NCI-H1694 treated with DMSO at 0.1 percent for 48 hours (cell line): ENCODE measurements around the gene CHCT1.
"Not testable (repeated sequence)": the region's sequence is repeated elsewhere in the genome, so short reads cannot be mapped to it uniquely, and the experiment has no call there.

Source experiments
- DNase-seq: peaks from one replicate; lab custom pipeline; 2025; lab: John Stamatoyannopoulos, UW

Gene CHCT1

GRCh38 chr17:60398227-60398959 is 23.9 kb upstream of the CHCT1 start:
- no peak for DNase-seq

- DNase-seq, result no peak
These were observed 20.5 kb upstream of the CHCT1 start for GRCh38 chr17:60401819-60402218.

GRCh38 chr17:60403523-60403810 is 18.8 kb upstream of the CHCT1 start:
- DNase-seq, result no peak

- DNase-seq, result no peak
These were observed 18.3 kb upstream of the CHCT1 start for GRCh38 chr17:60403962-60404361.

GRCh38 chr17:60406887-60407286 is 15.4 kb upstream of the CHCT1 start:
- DNase-seq, result no peak

- DNase-seq, result no peak
These were observed 12.3 kb upstream of the CHCT1 start for GRCh38 chr17:60410001-60410400.

GRCh38 chr17:60412701-60413100 is 9.6 kb upstream of the CHCT1 start:
- no peak for DNase-seq

- DNase-seq, result no peak
These were observed 7.1 kb upstream of the CHCT1 start for GRCh38 chr17:60415146-60415545.

GRCh38 chr17:60416368-60416925 is 5.8 kb upstream of the CHCT1 start:
- no peak for DNase-seq

- DNase-seq, result not testable (repeated sequence)
These were observed 3.3 kb upstream of the CHCT1 start for GRCh38 chr17:60419003-60419402.

GRCh38 chr17:60419875-60420274 is 2.4 kb upstream of the CHCT1 start:
- DNase-seq, result not testable (repeated sequence)

- DNase-seq, result no peak
These were observed 772 bp upstream of the CHCT1 start for GRCh38 chr17:60421273-60422161.

GRCh38 chr17:60423865-60424264 is 1.6 kb downstream of the CHCT1 start:
- no peak for DNase-seq

- no peak for DNase-seq
These were observed 3.3 kb downstream of the CHCT1 start for GRCh38 chr17:60425626-60426025.

- DNase-seq, result no peak
These were observed 4.3 kb downstream of the CHCT1 start for GRCh38 chr17:60426596-60426995.

- not testable (repeated sequence) for DNase-seq
These were observed 6.2 kb downstream of the CHCT1 start for GRCh38 chr17:60428491-60428890.

GRCh38 chr17:60430561-60430960 is 8.3 kb downstream of the CHCT1 start:
- DNase-seq, result not testable (repeated sequence)

- DNase-seq, result not testable (repeated sequence)
These were observed 11.0 kb downstream of the CHCT1 start for GRCh38 chr17:60433021-60433997.

GRCh38 chr17:60435244-60436167 is 13.2 kb downstream of the CHCT1 start:
- peak; percentile 89 for DNase-seq

GRCh38 chr17:60436676-60437075 is 14.4 kb downstream of the CHCT1 start:
- no peak for DNase-seq

GRCh38 chr17:60439501-60439900 is 17.2 kb downstream of the CHCT1 start:
- no peak for DNase-seq
